ENCODE data around the gene ZDHHC11. TPM values are rescaled to one million over a fixed set of nuclear protein-coding genes. Genes with fewer than 3 reads are reported as not detected.

The ZDHHC11 gene
- total and polyA plus RNA-seq, 4 donors, result 11.7 to 21.6 (median 16.1) TPM

- Histone ChIP-seq H3K36me3 (ENCODE audit: control insufficient read depth, insufficient read depth, low read length) (peaks cover 95% of the 10 kb centered on the region), H3K9me3 (ENCODE audit: control insufficient read depth, insufficient read depth, low read length) (no peaks in the 10 kb centered on the region), H3K4me3 (ENCODE audit: low read depth, low read length) (no peak overlapping the region), H3K27ac (ENCODE audit: low read depth, low read length) (no peak overlapping the region), H3K4me1 (ENCODE audit: control insufficient read depth, insufficient read depth, low read length) (no peaks in the 10 kb centered on the region), H3K27me3 (ENCODE audit: control insufficient read depth, insufficient read depth, low read length) (no peaks in the 10 kb centered on the region)
- WGBS (ENCODE audit: insufficient coverage), result 91% methylated on average over 16 of the region's 16 CpGs
- no peak for DNase-seq (ENCODE audit: low read depth in 4 of 6, low spot score in 6 of 6)
These were observed 17.8 kb upstream of the ZDHHC11 start for GRCh38 chr5:868428-869135.

- no peak for DNase-seq (ENCODE audit: low read depth in 4 of 6, low spot score in 6 of 6)
- no peaks in the 10 kb centered on the region for H3K27me3 ChIP-seq (ENCODE audit: control insufficient read depth, insufficient read depth, low read length)
- peaks cover 95% of the 10 kb centered on the region for H3K36me3 ChIP-seq (ENCODE audit: control insufficient read depth, insufficient read depth, low read length)
- no peaks in the 10 kb centered on the region for H3K9me3 ChIP-seq (ENCODE audit: control insufficient read depth, insufficient read depth, low read length)
- no peaks in the 10 kb centered on the region for H3K4me1 ChIP-seq (ENCODE audit: control insufficient read depth, insufficient read depth, low read length)
- no peak overlapping the region for H3K27ac ChIP-seq (ENCODE audit: low read depth, low read length)
- WGBS (ENCODE audit: insufficient coverage), result 89% methylated on average over 6 of the region's 6 CpGs
- no peak overlapping the region for H3K4me3 ChIP-seq (ENCODE audit: low read depth, low read length)
These were observed 16.6 kb upstream of the ZDHHC11 start for GRCh38 chr5:867300-867870.

DNA sequence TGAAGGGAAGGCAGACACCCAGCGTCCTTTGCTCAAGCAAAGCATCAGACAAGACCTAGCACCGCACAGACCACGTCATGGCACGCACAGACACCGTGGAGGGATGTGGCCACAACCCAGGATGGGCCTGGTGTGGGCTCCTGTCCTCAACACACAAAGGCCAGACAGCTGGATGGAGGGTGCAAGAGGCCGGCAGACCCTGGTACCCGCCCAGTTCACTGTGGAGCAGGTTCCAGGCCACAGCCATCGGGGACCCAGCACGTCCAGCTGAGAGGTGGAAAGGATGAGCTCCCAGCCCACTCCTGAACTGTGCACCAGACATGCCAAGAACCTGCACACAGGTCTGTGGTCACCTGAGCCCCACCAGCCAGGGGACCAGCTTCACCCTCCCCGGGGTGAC lies 15.0 kb upstream of the ZDHHC11 start:
- H3K4me3 ChIP-seq (ENCODE audit: low read depth, low read length), result no peak overlapping the region
- H3K27me3 ChIP-seq (ENCODE audit: control insufficient read depth, insufficient read depth, low read length), result no peaks in the 10 kb centered on the region
- H3K4me1 ChIP-seq (ENCODE audit: control insufficient read depth, insufficient read depth, low read length), result no peaks in the 10 kb centered on the region
- no peak for DNase-seq (ENCODE audit: low read depth in 4 of 6, low spot score in 6 of 6)
- 94% methylated on average over 10 of the region's 10 CpGs for WGBS (ENCODE audit: insufficient coverage)
- no peak overlapping the region for H3K27ac ChIP-seq (ENCODE audit: low read depth, low read length)
- peaks cover 95% of the 10 kb centered on the region for H3K36me3 ChIP-seq (ENCODE audit: control insufficient read depth, insufficient read depth, low read length)
- H3K9me3 ChIP-seq (ENCODE audit: control insufficient read depth, insufficient read depth, low read length), result no peaks in the 10 kb centered on the region

- H3K27ac ChIP-seq (ENCODE audit: low read depth, low read length), result no peak overlapping the region
- peaks cover 95% of the 10 kb centered on the region for H3K36me3 ChIP-seq (ENCODE audit: control insufficient read depth, insufficient read depth, low read length)
- no peaks in the 10 kb centered on the region for H3K4me1 ChIP-seq (ENCODE audit: control insufficient read depth, insufficient read depth, low read length)
- no peak overlapping the region for H3K4me3 ChIP-seq (ENCODE audit: low read depth, low read length)
- no peak for DNase-seq (ENCODE audit: low read depth in 4 of 6, low spot score in 6 of 6)
- H3K27me3 ChIP-seq (ENCODE audit: control insufficient read depth, insufficient read depth, low read length), result no peaks in the 10 kb centered on the region
- 93% methylated on average over 22 of the region's 24 CpGs for WGBS (ENCODE audit: insufficient coverage)
- H3K9me3 ChIP-seq (ENCODE audit: control insufficient read depth, insufficient read depth, low read length), result no peaks in the 10 kb centered on the region
These were observed 14.4 kb upstream of the ZDHHC11 start for GRCh38 chr5:865168-865521.

GRCh38 chr5:864492-865167 lies 13.8 kb upstream of the ZDHHC11 start:
- Histone ChIP-seq H3K4me1 (ENCODE audit: control insufficient read depth, insufficient read depth, low read length) (no peaks in the 10 kb centered on the region), H3K4me3 (ENCODE audit: low read depth, low read length) (no peak overlapping the region), H3K9me3 (ENCODE audit: control insufficient read depth, insufficient read depth, low read length) (no peaks in the 10 kb centered on the region), H3K36me3 (ENCODE audit: control insufficient read depth, insufficient read depth, low read length) (peaks cover 95% of the 10 kb centered on the region), H3K27me3 (ENCODE audit: control insufficient read depth, insufficient read depth, low read length) (no peaks in the 10 kb centered on the region), H3K27ac (ENCODE audit: low read depth, low read length) (no peak overlapping the region)
- DNase-seq (ENCODE audit: low read depth in 4 of 6, low spot score in 6 of 6), result no peak
- 88% methylated on average over 14 of the region's 15 CpGs for WGBS (ENCODE audit: insufficient coverage)

DNA sequence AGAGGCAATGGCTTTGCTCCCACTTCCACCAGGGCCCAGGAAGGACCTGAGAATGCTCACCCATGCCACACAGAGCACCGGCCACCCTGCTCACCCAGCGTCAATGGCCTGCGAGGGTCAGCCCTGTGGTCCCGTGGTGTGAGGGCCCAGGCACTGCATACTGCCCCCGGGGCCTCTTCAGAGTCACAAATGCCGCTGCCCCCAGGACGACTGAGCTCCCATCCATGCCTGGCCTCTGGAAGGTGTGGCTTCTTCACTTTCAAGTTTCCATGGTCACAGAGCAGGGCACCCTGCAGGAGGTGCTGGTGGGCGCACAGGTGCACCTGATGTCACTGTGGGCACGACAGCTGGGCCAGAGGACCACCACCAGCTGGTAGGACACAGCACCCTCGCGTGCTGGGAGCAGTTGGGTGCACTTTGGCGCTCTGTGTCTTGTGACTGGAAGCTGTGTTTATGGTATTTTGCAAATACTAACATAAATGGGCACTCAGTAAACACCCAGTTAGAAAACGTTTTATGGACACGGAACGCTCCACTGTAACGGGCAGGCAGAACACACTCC lies 12.5 kb upstream of the ZDHHC11 start:
- Histone ChIP-seq H3K4me1 (ENCODE audit: control insufficient read depth, insufficient read depth, low read length) (no peaks in the 10 kb centered on the region), H3K4me3 (ENCODE audit: low read depth, low read length) (no peak overlapping the region), H3K27me3 (ENCODE audit: control insufficient read depth, insufficient read depth, low read length) (no peaks in the 10 kb centered on the region), H3K36me3 (ENCODE audit: control insufficient read depth, insufficient read depth, low read length) (peaks cover 91% of the 10 kb centered on the region), H3K9me3 (ENCODE audit: control insufficient read depth, insufficient read depth, low read length) (no peaks in the 10 kb centered on the region), H3K27ac (ENCODE audit: low read depth, low read length) (no peak overlapping the region)
- WGBS (ENCODE audit: insufficient coverage), result 92% methylated on average over 13 of the region's 16 CpGs
- DNase-seq (ENCODE audit: low read depth in 4 of 6, low spot score in 6 of 6), result no peak

DNA sequence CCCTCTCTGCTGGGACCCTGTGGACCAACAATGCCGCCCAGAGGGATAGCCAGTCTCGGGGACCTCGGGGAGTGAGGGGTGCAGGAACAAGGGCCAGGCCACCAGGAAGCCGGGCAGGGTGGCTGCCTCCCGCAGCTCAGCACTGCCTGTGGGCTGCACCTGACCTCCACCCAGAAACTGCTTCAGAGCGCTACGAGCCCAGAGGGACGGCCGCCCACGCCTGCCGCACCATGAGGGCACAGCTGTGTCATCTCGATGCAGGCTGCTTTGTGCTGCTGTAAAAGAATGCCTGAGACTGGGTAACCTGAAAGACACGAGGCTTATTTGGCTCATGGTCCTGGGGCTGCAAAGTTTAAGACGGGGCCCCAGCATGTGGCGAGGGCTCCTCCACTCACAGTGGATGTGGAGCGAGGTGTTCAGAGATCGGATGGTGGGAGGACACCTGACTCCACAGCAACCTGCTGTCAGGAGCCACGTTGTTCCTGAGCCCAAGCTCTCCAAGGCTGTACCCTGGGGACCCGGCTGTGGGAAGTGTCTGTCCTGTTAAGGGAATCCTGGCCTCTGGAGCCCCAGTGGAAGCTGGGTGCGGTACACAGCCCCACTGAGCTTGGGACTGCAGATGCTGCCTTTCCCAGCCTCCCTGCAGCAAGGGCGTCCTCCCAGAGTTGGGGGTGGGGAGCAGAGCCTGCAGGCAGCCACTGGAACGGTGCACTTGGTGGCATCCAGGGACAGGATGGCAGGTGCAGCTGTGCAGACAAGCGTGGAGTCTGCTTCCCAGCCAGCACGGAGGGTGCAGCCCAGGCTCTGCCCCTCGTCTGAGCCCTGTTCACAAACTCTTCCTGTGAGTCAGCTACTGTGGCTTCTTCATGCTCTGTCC lies 11.8 kb upstream of the ZDHHC11 start:
- Histone ChIP-seq H3K4me1 (ENCODE audit: control insufficient read depth, insufficient read depth, low read length) (no peaks in the 10 kb centered on the region), H3K4me3 (ENCODE audit: low read depth, low read length) (no peak overlapping the region), H3K27me3 (ENCODE audit: control insufficient read depth, insufficient read depth, low read length) (no peaks in the 10 kb centered on the region), H3K9me3 (ENCODE audit: control insufficient read depth, insufficient read depth, low read length) (no peaks in the 10 kb centered on the region), H3K27ac (ENCODE audit: low read depth, low read length) (no peak overlapping the region), H3K36me3 (ENCODE audit: control insufficient read depth, insufficient read depth, low read length) (peaks cover 85% of the 10 kb centered on the region)
- DNase-seq (ENCODE audit: low read depth in 4 of 6, low spot score in 6 of 6), result no peak
- WGBS (ENCODE audit: insufficient coverage), result 79% methylated on average over 25 of the region's 25 CpGs

DNA sequence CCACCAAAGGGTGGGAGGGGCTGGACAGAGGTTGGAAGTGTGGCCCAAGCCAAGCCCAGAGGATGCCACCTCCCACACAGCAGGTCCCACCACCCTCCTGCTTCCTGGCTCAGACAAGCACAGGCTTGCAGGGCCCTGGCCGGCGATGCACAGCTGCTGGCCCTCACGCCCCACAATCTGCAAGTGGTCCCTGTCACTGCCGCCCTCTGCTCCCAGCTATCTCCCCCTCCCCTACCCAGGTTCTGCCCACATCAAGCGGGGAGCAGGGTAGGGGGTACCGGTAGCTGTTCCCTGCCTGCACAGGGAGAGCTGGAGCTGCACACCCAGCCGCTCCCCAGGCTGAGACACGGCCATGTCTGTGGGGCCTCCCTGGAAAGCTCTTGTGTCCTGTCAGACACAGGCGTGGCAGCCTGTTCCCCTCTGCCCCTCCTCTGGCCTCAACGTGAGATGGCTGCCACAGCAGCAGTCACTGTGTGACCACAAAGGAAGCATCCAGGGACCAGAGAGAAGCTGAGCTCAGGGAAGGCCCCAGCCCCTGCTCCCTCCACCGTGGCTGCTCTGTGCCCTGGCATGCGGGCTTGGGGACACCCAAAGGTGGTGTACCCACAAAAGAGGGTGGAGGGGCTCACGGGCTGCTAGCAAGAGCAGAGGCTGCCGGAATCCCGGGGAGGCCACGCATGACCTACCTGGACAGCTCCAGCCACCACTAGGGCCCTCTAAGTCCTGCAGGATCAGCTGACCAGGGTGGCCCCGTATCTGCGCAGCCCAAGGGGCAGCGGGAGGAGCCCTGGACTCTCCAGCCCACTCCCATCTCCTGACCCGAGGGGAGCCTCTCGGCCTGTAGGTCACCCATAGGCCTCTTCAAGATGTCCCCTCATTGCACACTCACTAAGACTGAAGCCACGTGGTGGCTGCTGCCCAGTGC lies 10.9 kb upstream of the ZDHHC11 start:
- H3K9me3 ChIP-seq (ENCODE audit: control insufficient read depth, insufficient read depth, low read length), result no peaks in the 10 kb centered on the region
- no peak overlapping the region for H3K4me3 ChIP-seq (ENCODE audit: low read depth, low read length)
- H3K27me3 ChIP-seq (ENCODE audit: control insufficient read depth, insufficient read depth, low read length), result no peaks in the 10 kb centered on the region
- no peaks in the 10 kb centered on the region for H3K4me1 ChIP-seq (ENCODE audit: control insufficient read depth, insufficient read depth, low read length)
- H3K27ac ChIP-seq (ENCODE audit: low read depth, low read length), result no peak overlapping the region
- 91% methylated on average over 21 of the region's 22 CpGs for WGBS (ENCODE audit: insufficient coverage)
- DNase-seq (ENCODE audit: low read depth in 4 of 6, low spot score in 6 of 6), result no peak
- peaks cover 81% of the 10 kb centered on the region for H3K36me3 ChIP-seq (ENCODE audit: control insufficient read depth, insufficient read depth, low read length)
